ENCODE measurements around the gene ANKRD11. TPM values are rescaled to one million over a fixed set of nuclear protein-coding genes. Genes with fewer than 3 reads are reported as not detected.
"Not testable (repeated sequence)": the region's sequence is repeated elsewhere in the genome, so short reads cannot be mapped to it uniquely, and the experiment has no call there.

ANKRD11 gene
- total and polyA plus RNA-seq, 3 experiments from 2014 or later = 39.8 to 150 (median 130) TPM

GRCh38 chr16:89363621-89364393, 126.6 kb downstream of the ANKRD11 start:
- peak in 4 of 5 donors; percentile 27 to 69 (median 34) for DNase-seq
- H3K27ac ChIP-seq (ENCODE audit: low read depth, low read length) = no peak overlapping the region
- Mint-ChIP-seq H3K9me3 (no peaks in the 10 kb centered on the region), H3K4me1 (peaks cover 85 to 96% (median 95%) of the 10 kb centered on the region in 3 donors), H3K27ac (peak overlapping the region; percentile 77 to 96 (median 86)), H3K4me3 (peak overlapping the region; percentile 19 to 88 (median 66)), H3K27me3 (peaks cover 0 to 2% of the 10 kb centered on the region in 2 donors), H3K36me3 (peaks cover 0 to 21% (median 3%) of the 10 kb centered on the region in 3 donors)
- ChIA-PET CTCF (interaction anchor here (1.1 kb wide), 1 partner anchor 13 kb away, joined by 3 read pairs; no protein-coding TSS in a partner anchor), POLR2A (no interaction called here)
- no peaks in the 10 kb centered on the region for H3K9me3 ChIP-seq (ENCODE audit: low read length)
- H3K4me1 ChIP-seq (ENCODE audit: insufficient read depth, low read length) = peaks cover 82% of the 10 kb centered on the region
- H3K27me3 ChIP-seq (ENCODE audit: insufficient read depth, low read length, poor library complexity, severe bottlenecking) = no peaks in the 10 kb centered on the region
- H3K4me3 ChIP-seq (ENCODE audit: low read length) = no peak overlapping the region
- no peaks in the 10 kb centered on the region for H3K36me3 ChIP-seq (ENCODE audit: insufficient read depth, low read length)

DNA sequence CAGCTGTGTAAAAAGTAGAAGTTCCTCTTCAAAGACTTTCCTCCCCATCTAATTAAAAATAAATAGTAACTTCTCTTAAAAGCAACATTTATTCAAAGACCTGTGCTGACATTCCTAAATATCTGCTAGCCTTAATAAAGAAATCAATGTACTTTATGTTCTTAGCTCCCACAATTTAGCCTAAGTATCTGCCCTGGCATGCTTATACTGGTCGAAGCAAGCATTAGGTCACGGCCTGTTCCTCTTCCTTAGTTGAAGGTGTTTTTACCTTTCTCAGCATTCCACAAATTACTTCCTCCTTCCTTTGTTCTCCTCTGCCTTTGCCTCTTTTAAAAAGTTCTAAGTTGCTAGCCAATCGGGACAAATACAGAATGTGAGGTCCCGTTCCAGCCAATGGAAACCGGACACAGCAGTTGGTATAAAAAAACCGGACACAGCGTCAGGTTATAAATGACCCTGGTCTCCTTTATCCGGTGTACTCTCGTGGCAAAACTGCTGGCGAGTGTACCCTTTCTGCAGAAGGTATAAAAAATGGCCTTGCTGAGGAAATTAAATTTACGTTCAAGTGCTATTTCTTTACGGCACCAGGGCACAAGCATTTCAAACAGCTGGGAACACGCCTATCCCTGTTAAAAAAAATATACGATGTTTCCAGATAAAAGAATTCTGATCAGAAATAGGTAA, 127.7 kb downstream of the ANKRD11 start:
- peaks cover 87 to 97% (median 97%) of the 10 kb centered on the region in 3 donors for H3K4me1 Mint-ChIP-seq
- POLR2A ChIA-PET; H3K9me3 ChIP-seq (ENCODE audit: low read length); H3K36me3 ChIP-seq (ENCODE audit: insufficient read depth, low read length); H3K27me3 ChIP-seq (ENCODE audit: insufficient read depth, low read length, poor library complexity, severe bottlenecking); H3K27me3 Mint-ChIP-seq; H3K27ac ChIP-seq (ENCODE audit: low read depth, low read length); H3K4me3 ChIP-seq (ENCODE audit: low read length); DNase-seq; H3K9me3 Mint-ChIP-seq: not testable (repeated sequence)
- peak overlapping the region; percentile 0 to 92 (median 84) for H3K4me3 Mint-ChIP-seq
- H3K4me1 ChIP-seq (ENCODE audit: insufficient read depth, low read length) = peaks cover 88% of the 10 kb centered on the region
- peak overlapping the region in 7 of 8 donors; percentile 78 to 96 (median 93) for H3K27ac Mint-ChIP-seq
- peaks cover 0 to 17% (median 3%) of the 10 kb centered on the region in 3 donors for H3K36me3 Mint-ChIP-seq
- CTCF ChIA-PET = interaction anchor here (0.9 kb wide), 1 partner anchor 47 kb away, joined by 3 read pairs; no protein-coding TSS in a partner anchor

DNA sequence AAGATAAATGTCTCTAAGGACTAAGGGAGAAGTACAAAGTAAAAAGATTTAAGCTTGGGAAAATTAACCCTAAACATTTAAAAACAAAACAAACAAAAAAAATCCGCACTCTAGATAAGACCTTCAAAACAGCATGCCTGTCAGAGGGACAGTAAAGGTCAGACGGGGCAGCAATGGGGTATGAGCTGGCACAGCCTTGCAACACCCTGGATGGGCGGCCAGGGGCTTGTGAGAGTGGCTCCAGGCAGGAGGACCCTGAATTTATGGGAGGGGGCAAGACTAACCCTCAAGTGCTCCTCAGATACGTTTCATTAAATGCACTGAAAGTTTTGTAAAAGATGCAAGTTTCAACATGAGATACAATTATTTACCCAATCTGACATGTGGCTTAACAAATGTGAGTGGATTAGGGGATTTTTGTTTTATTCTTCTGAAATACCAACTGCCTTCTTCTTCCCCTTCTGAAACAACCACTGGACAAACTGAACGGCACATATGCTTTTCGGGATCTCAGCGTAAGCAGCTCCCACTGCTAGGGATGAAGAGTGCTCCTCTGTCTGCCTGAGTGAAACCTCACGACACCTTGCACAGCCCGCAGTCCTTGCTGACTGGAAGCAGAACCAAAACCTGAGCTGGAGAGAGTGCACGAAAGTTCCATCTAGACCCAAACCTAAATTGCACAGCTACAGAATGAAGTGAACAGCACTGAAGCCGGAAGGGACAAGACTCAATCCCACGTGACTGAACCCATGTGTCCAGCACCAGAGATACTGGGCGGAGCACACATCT, 128.4 kb downstream of the ANKRD11 start:
- Histone ChIP-seq H3K27ac (ENCODE audit: low read depth, low read length) (peak overlapping the region; percentile 17), H3K27me3 (ENCODE audit: insufficient read depth, low read length, poor library complexity, severe bottlenecking) (no peaks in the 10 kb centered on the region), H3K9me3 (ENCODE audit: low read length) (no peaks in the 10 kb centered on the region), H3K36me3 (ENCODE audit: insufficient read depth, low read length) (no peaks in the 10 kb centered on the region), H3K4me1 (ENCODE audit: insufficient read depth, low read length) (peaks cover 95% of the 10 kb centered on the region), H3K4me3 (ENCODE audit: low read length) (no peak overlapping the region)
- ChIA-PET POLR2A (no interaction called here), CTCF (interaction anchor here (0.6 to 1.2 kb wide), 3 partner anchors 47 to 122 kb away, joined by 3 read pairs; no protein-coding TSS in a partner anchor)
- Mint-ChIP-seq H3K27ac (peak overlapping the region; percentile 78 to 96 (median 93)), H3K4me1 (peaks cover 90 to 99% (median 97%) of the 10 kb centered on the region in 3 donors), H3K9me3 (no peaks in the 10 kb centered on the region), H3K36me3 (peaks cover 0 to 23% (median 3%) of the 10 kb centered on the region in 3 donors), H3K27me3 (peaks cover 0 to 2% of the 10 kb centered on the region in 2 donors), H3K4me3 (peak overlapping the region; percentile 0 to 92 (median 84))
- no peak for DNase-seq

GRCh38 chr16:89360760-89361435, 129.5 kb downstream of the ANKRD11 start:
- POLR2A ChIA-PET = interaction anchor here (0.5 to 0.6 kb wide), 3 partner anchors 27 to 119 kb away, joined by 3 read pairs; no protein-coding TSS in a partner anchor
- Histone ChIP-seq H3K36me3 (ENCODE audit: insufficient read depth, low read length) (no peaks in the 10 kb centered on the region), H3K9me3 (ENCODE audit: low read length) (no peaks in the 10 kb centered on the region), H3K4me1 (ENCODE audit: insufficient read depth, low read length) (peaks cover 90% of the 10 kb centered on the region), H3K4me3 (ENCODE audit: low read length) (peak overlapping the region; percentile 48), H3K27me3 (ENCODE audit: insufficient read depth, low read length, poor library complexity, severe bottlenecking) (no peaks in the 10 kb centered on the region), H3K27ac (ENCODE audit: low read depth, low read length) (peak overlapping the region; percentile 18)
- CTCF ChIA-PET = interaction anchor here (1.0 to 1.2 kb wide), 3 partner anchors 9 to 123 kb away, joined by 3 read pairs; no protein-coding TSS in a partner anchor
- Mint-ChIP-seq H3K4me3 (peak overlapping the region; percentile 64 to 92 (median 84)), H3K27ac (peak overlapping the region; percentile 78 to 96 (median 93)), H3K4me1 (peaks cover 87 to 99% (median 97%) of the 10 kb centered on the region in 3 donors), H3K9me3 (no peaks in the 10 kb centered on the region), H3K36me3 (peaks cover 0 to 21% (median 0%) of the 10 kb centered on the region in 3 donors), H3K27me3 (peaks cover 0 to 2% of the 10 kb centered on the region in 2 donors)
- peak; percentile 58 to 89 (median 84) for DNase-seq

- peak overlapping the region; percentile 6 for H3K4me3 ChIP-seq (ENCODE audit: low read length)
- POLR2A ChIA-PET = interaction anchor here (0.6 kb wide), 1 partner anchor 514 kb away, joined by 3 read pairs; the partner anchor contains the start of gene TCF25
- peaks cover 85 to 99% (median 97%) of the 10 kb centered on the region in 3 donors for H3K4me1 Mint-ChIP-seq
- H3K9me3 Mint-ChIP-seq = no peaks in the 10 kb centered on the region
- peaks cover 0 to 27% (median 0%) of the 10 kb centered on the region in 3 donors for H3K36me3 Mint-ChIP-seq
- CTCF ChIA-PET = interaction anchor here (1.0 kb wide), 1 partner anchor 149 kb away, joined by 3 read pairs; the partner anchor contains the start of gene SPG7
- peaks cover 89% of the 10 kb centered on the region for H3K4me1 ChIP-seq (ENCODE audit: insufficient read depth, low read length)
- H3K9me3 ChIP-seq (ENCODE audit: low read length) = no peaks in the 10 kb centered on the region
- no peak for DNase-seq
- no peaks in the 10 kb centered on the region for H3K36me3 ChIP-seq (ENCODE audit: insufficient read depth, low read length)
- H3K27ac ChIP-seq (ENCODE audit: low read depth, low read length) = no peak overlapping the region
- peak overlapping the region; percentile 71 to 93 (median 84) for H3K4me3 Mint-ChIP-seq
- H3K27me3 Mint-ChIP-seq = peaks cover 0 to 2% of the 10 kb centered on the region in 2 donors
- H3K27ac Mint-ChIP-seq = peak overlapping the region; percentile 55 to 95 (median 91)
- no peaks in the 10 kb centered on the region for H3K27me3 ChIP-seq (ENCODE audit: insufficient read depth, low read length, poor library complexity, severe bottlenecking)
Observed at GRCh38 chr16:89359264-89360147, 130.9 kb downstream of the ANKRD11 start.

GRCh38 chr16:89358030-89359005, 132.0 kb downstream of the ANKRD11 start:
- Histone ChIP-seq H3K27me3 (ENCODE audit: insufficient read depth, low read length, poor library complexity, severe bottlenecking) (no peaks in the 10 kb centered on the region), H3K36me3 (ENCODE audit: insufficient read depth, low read length) (no peaks in the 10 kb centered on the region), H3K9me3 (ENCODE audit: low read length) (no peaks in the 10 kb centered on the region), H3K27ac (ENCODE audit: low read depth, low read length) (peak overlapping the region; percentile 40), H3K4me3 (ENCODE audit: low read length) (peak overlapping the region; percentile 10), H3K4me1 (ENCODE audit: insufficient read depth, low read length) (peaks cover 87% of the 10 kb centered on the region)
- peak overlapping the region; percentile 79 to 96 (median 91) for H3K27ac Mint-ChIP-seq
- CTCF ChIA-PET = interaction anchor here (0.9 to 1.4 kb wide), 3 partner anchors 15 to 26 kb away, joined by 3 to 5 read pairs (median 4); no protein-coding TSS in a partner anchor
- peaks cover 0 to 2% of the 10 kb centered on the region in 2 donors for H3K27me3 Mint-ChIP-seq
- H3K9me3 Mint-ChIP-seq = no peaks in the 10 kb centered on the region
- peaks cover 0 to 33% (median 0%) of the 10 kb centered on the region in 3 donors for H3K36me3 Mint-ChIP-seq
- peak; percentile 38 to 84 (median 61) for DNase-seq
- H3K4me3 Mint-ChIP-seq = peak overlapping the region; percentile 71 to 93 (median 83)
- POLR2A ChIA-PET = interaction anchor here (0.6 to 1.0 kb wide), 6 partner anchors 21 to 664 kb away, joined by 3 to 4 read pairs (median 3); no protein-coding TSS in a partner anchor
- H3K4me1 Mint-ChIP-seq = peaks cover 84 to 98% (median 96%) of the 10 kb centered on the region in 3 donors
